Measurements from ENCODE around the gene RPA4. TPM values are rescaled to one million over a fixed set of nuclear protein-coding genes. Genes with fewer than 3 reads are reported as not detected.

The RPA4 gene
- total and polyA plus RNA-seq, 9 of the 15 experiments (the other 6 are each of a cell fraction or from before 2014, with no cell fraction given) = 0.29 TPM; not detected in 8

GRCh38 chrX:96889726-96890125 lies 6.0 kb downstream of the RPA4 start (continued):
- no peak for TF ChIP-seq CEBPB (tag; IDR thresholded peaks at IDR 0.05)

- ATAC-seq = no peak
- Histone ChIP-seq H3K27ac (ENCODE audit: extremely low read depth, low read depth, low read length) (no peak overlapping the region), H3K4me3 (no peak overlapping the region), H4K20me1 (replicated peaks; ENCODE audit: control insufficient read depth, insufficient read depth, low read length) (no peaks in the 10 kb centered on the region), H3K9me1 (ENCODE audit: control insufficient read depth, insufficient read depth, low read length) (no peaks in the 10 kb centered on the region), H3K36me3 (ENCODE audit: control insufficient read depth, insufficient read depth, low read length) (no peaks in the 10 kb centered on the region), H3K4me1 (replicated peaks in 1 of 2; ENCODE audit: control insufficient read depth in 2 of 2, insufficient read depth in 2 of 2, low read length in 2 of 2) (no peaks in the 10 kb centered on the region), H3K79me2 (ENCODE audit: control insufficient read depth, insufficient read depth, low read length) (no peaks in the 10 kb centered on the region), H2AFZ (ENCODE audit: low read depth, low read length) (no peak overlapping the region), H3K9me3 (replicated peaks; ENCODE audit: control insufficient read depth, insufficient read depth, low read depth, low read length) (no peaks in the 10 kb centered on the region), H3K27me3 (ENCODE audit: control insufficient read depth in 2 of 2, insufficient read depth in 2 of 2, low read length in 2 of 2) (no peaks in the 10 kb centered on the region), H3K4me2 (ENCODE audit: insufficient read depth, low read length) (no peak overlapping the region), H3K9ac (ENCODE audit: insufficient read depth in 1 of 2, low read depth in 2 of 2, low read length in 2 of 2) (no peak overlapping the region)
- in situ Hi-C loops (cut with MboI) = no loop called here
- ChIA-PET POLR2A (no interaction called here), CTCF (ENCODE audit: low intra/inter-chr PET ratio) (no interaction called here)
- no peak for TF ChIP-seq ZNF408 (CRISPR knock-in tag; IDR thresholded peaks at IDR 0.05; ENCODE audit: low read depth)
- no TSS peak for BruUV-seq (replicated peaks)
- intact Hi-C loops (cut with micrococcal nuclease) = no loop called here
- no peak for DNase-seq (ENCODE audit: extremely low read depth in 1 of 4, low spot score in 3 of 4)
- FAIRE-seq = no peak
- WGBS (ENCODE audit: insufficient coverage, low coverage, missing lambda C conversion rate) = 0% methylated on average over 2 of the region's 2 CpGs
These were observed 23.0 kb downstream of the RPA4 start for GRCh38 chrX:96906741-96907140.

GRCh38 chrX:96907516-96908272 lies 24.0 kb downstream of the RPA4 start:
- CTCF ChIA-PET (ENCODE audit: low intra/inter-chr PET ratio) = no interaction called here
- no TSS peak for BruUV-seq (replicated peaks)
- H3K9ac ChIP-seq (ENCODE audit: insufficient read depth in 1 of 2, low read depth in 2 of 2, low read length in 2 of 2) = no peak overlapping the region

More at GRCh38 chrX:96907516-96908272, 24.0 kb downstream of the RPA4 start:
- H3K36me3 ChIP-seq (ENCODE audit: control insufficient read depth, insufficient read depth, low read length) = no peaks in the 10 kb centered on the region
- H3K4me2 ChIP-seq (ENCODE audit: insufficient read depth, low read length) = no peak overlapping the region
- no peaks in the 10 kb centered on the region for H3K9me1 ChIP-seq (ENCODE audit: control insufficient read depth, insufficient read depth, low read length)
- 0% methylated on average over 3 of the region's 3 CpGs for WGBS (ENCODE audit: insufficient coverage, low coverage, missing lambda C conversion rate)
- H3K79me2 ChIP-seq (ENCODE audit: control insufficient read depth, insufficient read depth, low read length) = no peaks in the 10 kb centered on the region
- no peak overlapping the region for H3K27ac ChIP-seq (ENCODE audit: extremely low read depth, low read depth, low read length)
- FAIRE-seq = no peak
- TF ChIP-seq ETS2 (tag; IDR thresholded peaks at IDR 0.05; ENCODE audit: borderline replicate concordance, poor library complexity, severe bottlenecking) (no peak), ZNF830 (CRISPR knock-in tag; IDR thresholded peaks at IDR 0.05) (no peak), HMG20B (CRISPR knock-in tag; IDR thresholded peaks at IDR 0.05) (no peak), ZNF699 (CRISPR knock-in tag; IDR thresholded peaks at IDR 0.05; ENCODE audit: insufficient replicate concordance) (no peak), TRIM28 (IDR thresholded peaks at IDR 0.05) (no peak), HNRNPL (IDR thresholded peaks at IDR 0.05; ENCODE audit: low read depth, low read length) (no peak), ZNF165 (CRISPR knock-in tag; IDR thresholded peaks at IDR 0.05; ENCODE audit: borderline replicate concordance) (no peak), ESRRA (IDR thresholded peaks at IDR 0.05; ENCODE audit: borderline replicate concordance, low read depth) (no peak), ZKSCAN1 (IDR thresholded peaks at IDR 0.05; ENCODE audit: low read depth, low read length) (no peak), HDGF (IDR thresholded peaks at IDR 0.05) (no peak), IRF1 (CRISPR knock-in tag; IDR thresholded peaks at IDR 0.05; ENCODE audit: borderline replicate concordance) (no peak), ZSCAN29 (IDR thresholded peaks at IDR 0.05) (no peak)
- DNase-seq (ENCODE audit: extremely low read depth in 1 of 4, low spot score in 3 of 4) = no peak
- H3K4me1 ChIP-seq (replicated peaks in 1 of 2; ENCODE audit: control insufficient read depth in 2 of 2, insufficient read depth in 2 of 2, low read length in 2 of 2) = no peaks in the 10 kb centered on the region
- H3K27me3 ChIP-seq (ENCODE audit: control insufficient read depth in 2 of 2, insufficient read depth in 2 of 2, low read length in 2 of 2) = no peaks in the 10 kb centered on the region
- no peak overlapping the region for H3K4me3 ChIP-seq
- no peaks in the 10 kb centered on the region for H3K9me3 ChIP-seq (replicated peaks; ENCODE audit: control insufficient read depth, insufficient read depth, low read depth, low read length)
- intact Hi-C loops (cut with micrococcal nuclease) (no loop called here), in situ Hi-C loops (cut with MboI) (no loop called here)
- H4K20me1 ChIP-seq (replicated peaks; ENCODE audit: control insufficient read depth, insufficient read depth, low read length) = no peaks in the 10 kb centered on the region
- POLR2A ChIA-PET = no interaction called here
- no peak overlapping the region for H2AFZ ChIP-seq (ENCODE audit: low read depth, low read length)
- ATAC-seq = no peak

Measured in K562 (cell line).